ENCODE data around the gene LRRC32.
"Not testable (repeated sequence)": the region's sequence is repeated elsewhere in the genome, so short reads cannot be mapped to it uniquely, and the experiment has no call there.

The LRRC32 gene

GRCh38 chr11:76626266-76626665 is 44.3 kb downstream of the LRRC32 start:
- no peak for DNase-seq

- no peak for DNase-seq
These were observed 44.9 kb downstream of the LRRC32 start for GRCh38 chr11:76625472-76626186.

- DNase-seq = no peak
These were observed 45.8 kb downstream of the LRRC32 start for GRCh38 chr11:76624500-76625379.

GRCh38 chr11:76623884-76624419 is 46.6 kb downstream of the LRRC32 start:
- no peak for DNase-seq

GRCh38 chr11:76623171-76623883 is 47.2 kb downstream of the LRRC32 start:
- DNase-seq = no peak

GRCh38 chr11:76622493-76623094 is 48.0 kb downstream of the LRRC32 start:
- no peak for DNase-seq

GRCh38 chr11:76621868-76622267 is 48.7 kb downstream of the LRRC32 start:
- no peak for DNase-seq

- DNase-seq = no peak
These were observed 49.1 kb downstream of the LRRC32 start for GRCh38 chr11:76621466-76621865.

GRCh38 chr11:76620489-76620888 is 50.1 kb downstream of the LRRC32 start:
- DNase-seq = no peak

- not testable (repeated sequence) for DNase-seq
These were observed 50.7 kb downstream of the LRRC32 start for GRCh38 chr11:76619801-76620200.

GRCh38 chr11:76617553-76618265 is 52.8 kb downstream of the LRRC32 start:
- no peak for DNase-seq

- no peak for DNase-seq
These were observed 53.6 kb downstream of the LRRC32 start for GRCh38 chr11:76616676-76617552.

- no peak for DNase-seq
These were observed 54.6 kb downstream of the LRRC32 start for GRCh38 chr11:76615950-76616349.

- DNase-seq = no peak
These were observed 55.9 kb downstream of the LRRC32 start for GRCh38 chr11:76614471-76615179.

- DNase-seq = no peak
These were observed 56.6 kb downstream of the LRRC32 start for GRCh38 chr11:76613901-76614300.

- no peak for DNase-seq
These were observed 58.3 kb downstream of the LRRC32 start for GRCh38 chr11:76612226-76612625.

- DNase-seq = no peak
These were observed 59.6 kb downstream of the LRRC32 start for GRCh38 chr11:76610871-76611475.

GRCh38 chr11:76610371-76610770 is 60.2 kb downstream of the LRRC32 start:
- DNase-seq = no peak

- DNase-seq = no peak
These were observed 60.7 kb downstream of the LRRC32 start for GRCh38 chr11:76609736-76610370.

Data from activated CD4-positive, alpha-beta T cell treated with anti-CD3 and anti-CD28 coated beads, Interleukin-2, amount 50 U/mL, for 16 hours (primary cell).